ENCODE measurements around the gene SYNGR4.

DNA sequence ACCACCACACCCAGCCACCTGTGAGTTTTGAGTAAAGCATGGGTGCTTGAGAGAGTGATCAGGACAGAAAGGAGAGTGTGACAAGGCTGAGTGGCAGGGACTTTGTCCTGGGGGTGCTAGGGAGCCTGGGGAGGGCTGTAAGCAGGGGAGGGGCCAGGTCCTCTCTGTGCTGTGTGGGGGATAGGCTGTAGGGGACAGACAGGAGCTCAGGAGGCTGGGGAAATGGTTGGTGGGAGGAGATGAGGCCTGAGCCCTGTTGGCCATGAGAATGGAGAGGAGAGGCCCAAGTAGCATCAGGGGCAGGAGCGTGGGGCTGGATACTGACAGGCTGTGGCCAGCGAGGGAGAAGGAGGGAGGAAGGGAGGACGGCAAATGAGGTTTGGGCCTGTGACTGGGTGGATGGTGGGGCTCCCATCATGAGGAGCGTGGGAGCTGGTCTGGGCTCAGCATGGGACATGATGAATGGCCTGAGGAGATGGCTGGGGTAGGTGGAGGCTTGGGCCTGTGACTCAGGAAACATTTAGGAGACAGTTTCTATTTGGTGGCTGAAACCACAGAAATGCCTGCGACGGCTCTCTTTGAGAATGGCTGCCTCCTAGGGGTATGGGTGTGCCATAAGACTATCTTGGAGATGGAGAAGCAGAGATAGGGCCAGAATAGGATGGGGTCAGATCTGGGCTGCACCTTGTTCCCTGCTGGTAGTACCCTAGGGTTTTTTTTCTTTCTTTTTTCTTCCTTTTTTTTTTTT, 54.3 kb downstream of the SYNGR4 start:
- TF ChIP-seq, protein P1, sequence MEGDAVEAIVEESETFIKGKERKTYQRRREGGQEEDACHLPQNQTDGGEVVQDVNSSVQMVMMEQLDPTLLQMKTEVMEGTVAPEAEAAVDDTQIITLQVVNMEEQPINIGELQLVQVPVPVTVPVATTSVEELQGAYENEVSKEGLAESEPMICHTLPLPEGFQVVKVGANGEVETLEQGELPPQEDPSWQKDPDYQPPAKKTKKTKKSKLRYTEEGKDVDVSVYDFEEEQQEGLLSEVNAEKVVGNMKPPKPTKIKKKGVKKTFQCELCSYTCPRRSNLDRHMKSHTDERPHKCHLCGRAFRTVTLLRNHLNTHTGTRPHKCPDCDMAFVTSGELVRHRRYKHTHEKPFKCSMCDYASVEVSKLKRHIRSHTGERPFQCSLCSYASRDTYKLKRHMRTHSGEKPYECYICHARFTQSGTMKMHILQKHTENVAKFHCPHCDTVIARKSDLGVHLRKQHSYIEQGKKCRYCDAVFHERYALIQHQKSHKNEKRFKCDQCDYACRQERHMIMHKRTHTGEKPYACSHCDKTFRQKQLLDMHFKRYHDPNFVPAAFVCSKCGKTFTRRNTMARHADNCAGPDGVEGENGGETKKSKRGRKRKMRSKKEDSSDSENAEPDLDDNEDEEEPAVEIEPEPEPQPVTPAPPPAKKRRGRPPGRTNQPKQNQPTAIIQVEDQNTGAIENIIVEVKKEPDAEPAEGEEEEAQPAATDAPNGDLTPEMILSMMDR (conservative IDR thresholded peaks at IDR 0.05 in 1 of 2, IDR thresholded peaks at IDR 0.05 in 1 of 2; ENCODE audit: low read depth in 1 of 2, low read length in 2 of 2), result peak in 1 of 2 donors; percentile 7
- TF ChIP-seq EZH2 (IDR thresholded peaks at IDR 0.05; ENCODE audit: low read length, missing control alignments), result no peak
